OCI-LY1 (cell line): ENCODE results near the gene INTS3.
A peak's percentile ranks its signal among the peaks of the same experiment; 100 is the strongest.

Source experiments
- H2AFZ ChIP-seq: fragments of 200-600 bp; sonication (generic), shearing (Covaris generic); 2 replicates; pipeline ENCODE4 v1.6.0; 2014; ENCODE audit warnings: antibody characterized with exemption, mild to moderate bottlenecking, low read length
- H3F3A ChIP-seq: fragments of 200-600 bp; sonication (generic), shearing (Covaris generic); 2 replicates; pipeline ENCODE4 v1.6.0; 2014; ENCODE audit warnings: mild to moderate bottlenecking, antibody characterized with exemption, low read length, moderate library complexity; ENCODE audit not compliant: insufficient read depth
- H3K27ac ChIP-seq: fragments of 200-600 bp; sonication (generic); 2 replicates; pipeline ENCODE4 v1.5.1; 2014; ENCODE audit warnings: low read length, mixed run types, mild to moderate bottlenecking, low read depth; ENCODE audit not compliant: poor library complexity, severe bottlenecking
- H3K27me3 ChIP-seq: fragments of 200-600 bp; sonication (generic); 2 replicates; pipeline ENCODE4 v1.6.0; 2014; ENCODE audit warnings: antibody characterized with exemption, mild to moderate bottlenecking, low read length, moderate library complexity; ENCODE audit not compliant: insufficient read depth
- H3K36me3 ChIP-seq: fragments of 200-600 bp; sonication (generic); 2 replicates; pipeline ENCODE4 v1.6.1; 2014; ENCODE audit warnings: mild to moderate bottlenecking, antibody characterized with exemption, low read length, moderate library complexity, mixed read lengths; ENCODE audit not compliant: insufficient read depth
- H3K4me1 ChIP-seq: fragments of 200-600 bp; sonication (generic); 2 replicates; pipeline ENCODE4 v1.5.1; 2014; ENCODE audit warnings: mild to moderate bottlenecking, low read length, moderate library complexity; ENCODE audit not compliant: insufficient read depth, severe bottlenecking
- H3K4me2 ChIP-seq: fragments of 200-600 bp; sonication (generic), shearing (Covaris generic); 2 replicates; pipeline ENCODE4 v1.6.1; 2014; ENCODE audit warnings: low read length
- H3K4me3 ChIP-seq: fragments of 200-600 bp; sonication (generic); 2 replicates; pipeline ENCODE4 v1.5.1; 2014; ENCODE audit warnings: low read length, low read depth, mild to moderate bottlenecking, mixed read lengths; ENCODE audit not compliant: poor library complexity, severe bottlenecking
- H3K79me2 ChIP-seq: fragments of 200-600 bp; shearing (Covaris generic); 2 replicates; pipeline ENCODE4 v1.6.1; 2016; ENCODE audit warnings: mixed run types, low read length, mixed read lengths; ENCODE audit not compliant: insufficient read depth
- H3K9ac ChIP-seq: fragments of 200-600 bp; sonication (generic), shearing (Covaris generic); 2 replicates; pipeline ENCODE4 v1.6.1; 2014; ENCODE audit warnings: mild to moderate bottlenecking, low read length, mixed read lengths
- H3K9me2 ChIP-seq: fragments of 200-600 bp; sonication (generic), shearing (Covaris generic); 2 replicates; pipeline ENCODE4 v1.6.1; 2014; ENCODE audit warnings: low read depth, mild to moderate bottlenecking, low read length, mixed read lengths
- H3K9me3 ChIP-seq: fragments of 200-600 bp; shearing (Covaris generic); 2 replicates; pipeline ENCODE4 v1.6.1; 2014; ENCODE audit warnings: low read length, mixed read lengths
- H4K20me1 ChIP-seq: fragments of 200-600 bp; sonication (generic), shearing (Covaris generic); 2 replicates; pipeline ENCODE4 v1.6.0; 2016; ENCODE audit warnings: mild to moderate bottlenecking, low read length; ENCODE audit not compliant: insufficient read depth
- CTCF ChIP-seq: fragments of 200-600 bp; sonication (generic), shearing (Covaris generic); IDR thresholded peaks from 2 replicates; pipeline ENCODE4 v1.5.1; 2017; ENCODE audit warnings: mild to moderate bottlenecking, antibody characterized with exemption, low read length, moderate library complexity, mixed read lengths
- EZH2 ChIP-seq: fragments of 200-600 bp; sonication (generic), shearing (Covaris generic); IDR thresholded peaks from 2 replicates; pipeline ENCODE4 v1.8.0; 2017; ENCODE audit warnings: borderline replicate concordance, mixed run types, mild to moderate bottlenecking, antibody characterized with exemption, low read length, moderate library complexity, mixed read lengths

INTS3 gene

GRCh38 chr1:153790966-153791647 is 63.3 kb downstream of the INTS3 start:
- no peaks in the 10 kb centered on the region for H3K79me2 ChIP-seq
- no peak overlapping the region for H3K4me3 ChIP-seq
- H3K27ac ChIP-seq, result no peak overlapping the region
- peaks cover 22% of the 10 kb centered on the region for H3K4me1 ChIP-seq
- no peak for TF ChIP-seq CTCF
- TF ChIP-seq EZH2, result no peak
- H3K9me2 ChIP-seq, result no peaks in the 10 kb centered on the region
- H4K20me1 ChIP-seq, result no peaks in the 10 kb centered on the region
- H3K27me3 ChIP-seq, result no peaks in the 10 kb centered on the region
- 0 out of 2 replicates have a peak, but pooled peaks cover 4% of the 10 kb centered on the region for H3K9me3 ChIP-seq
- no peaks in the 10 kb centered on the region for H3K36me3 ChIP-seq
- peak overlapping the region; percentile 4 for H3K4me2 ChIP-seq
- H3K9ac ChIP-seq, result no peak overlapping the region
- H3F3A ChIP-seq, result no peaks in the 10 kb centered on the region
- no peak overlapping the region for H2AFZ ChIP-seq

GRCh38 chr1:153791648-153792253 is 63.9 kb downstream of the INTS3 start:
- Histone ChIP-seq H3K4me1 (peaks cover 22% of the 10 kb centered on the region), H2AFZ (no peak overlapping the region), H3K79me2 (no peaks in the 10 kb centered on the region), H3K4me2 (0 out of 2 replicates have a peak overlapping the region, but pooled peaks have one; percentile 4), H4K20me1 (no peaks in the 10 kb centered on the region), H3K9me3 (no peaks in the 10 kb centered on the region), H3F3A (no peaks in the 10 kb centered on the region), H3K36me3 (no peaks in the 10 kb centered on the region), H3K27me3 (no peaks in the 10 kb centered on the region), H3K27ac (no peak overlapping the region), H3K4me3 (no peak overlapping the region), H3K9me2 (no peaks in the 10 kb centered on the region), H3K9ac (no peak overlapping the region)
- TF ChIP-seq EZH2 (no peak), CTCF (no peak)

GRCh38 chr1:153792631-153793041 is 64.8 kb downstream of the INTS3 start:
- no peak overlapping the region for H3K4me2 ChIP-seq
- no peak overlapping the region for H3K9ac ChIP-seq
- TF ChIP-seq CTCF (no peak), EZH2 (no peak)
- peaks cover 25% of the 10 kb centered on the region for H3K4me1 ChIP-seq
- no peaks in the 10 kb centered on the region for H4K20me1 ChIP-seq
- H3K36me3 ChIP-seq, result no peaks in the 10 kb centered on the region
- no peaks in the 10 kb centered on the region for H3K9me2 ChIP-seq
- no peaks in the 10 kb centered on the region for H3K27me3 ChIP-seq
- no peak overlapping the region for H3K4me3 ChIP-seq
- H3K9me3 ChIP-seq, result no peaks in the 10 kb centered on the region
- H3K27ac ChIP-seq, result no peak overlapping the region
- H3K79me2 ChIP-seq, result no peaks in the 10 kb centered on the region
- H3F3A ChIP-seq, result no peaks in the 10 kb centered on the region
- H2AFZ ChIP-seq, result no peak overlapping the region
